OCI-LY7 (cell line): Measurements from ENCODE around the gene TNIK.

ENCODE experiments used
- CTCF ChIP-seq: fragments of 200-600 bp; sonication (generic); conservative IDR thresholded peaks from 2 replicates; pipeline ENCODE4 v1.5.1; 2014; ENCODE audit warnings: mild to moderate bottlenecking, antibody characterized with exemption, low read length, moderate library complexity, mixed read lengths
- EZH2phosphoT487 ChIP-seq: fragments of 200-600 bp; sonication (generic); IDR thresholded peaks from 2 replicates; pipeline ENCODE4 v1.6.1; 2018; ENCODE audit warnings: low read depth, borderline replicate concordance, mild to moderate bottlenecking, mixed run types, antibody characterized with exemption, low read length, moderate library complexity, mixed read lengths

- TF ChIP-seq CTCF = no peak
- TF ChIP-seq EZH2phosphoT487 = no peak
These were observed 273.8 kb downstream of the TNIK start for GRCh38 chr3:171186383-171186782.
